Suppressor macrophage treated with lipopolysaccharide for 1 hour (primary cell): ENCODE results near the gene SLC41A3.
"Not testable (repeated sequence)": the region's sequence is repeated elsewhere in the genome, so short reads cannot be mapped to it uniquely, and the experiment has no call there.

Source experiments
- DNase-seq, 3 donors: peaks; one replicate each; pipeline ENCODE4 v3.0.0-alpha.2; 2020 to 2022

The SLC41A3 gene

GRCh38 chr3:126081618-126082361 lies 2.1 kb downstream of the SLC41A3 start:
- peak; percentile 24 to 44 (median 42) for DNase-seq

- no peak for DNase-seq
These were observed 3.0 kb downstream of the SLC41A3 start for GRCh38 chr3:126080970-126081369.

GRCh38 chr3:126078866-126079265 lies 5.1 kb downstream of the SLC41A3 start:
- DNase-seq: no peak

GRCh38 chr3:126077754-126078153 lies 6.2 kb downstream of the SLC41A3 start:
- DNase-seq: no peak

GRCh38 chr3:126076140-126076539 lies 7.8 kb downstream of the SLC41A3 start:
- DNase-seq: no peak

- DNase-seq: no peak
These were observed 13.8 kb downstream of the SLC41A3 start for GRCh38 chr3:126070146-126070545.

- no peak for DNase-seq
These were observed 16.0 kb downstream of the SLC41A3 start for GRCh38 chr3:126067959-126068358.

- DNase-seq: not testable (repeated sequence)
These were observed 17.2 kb downstream of the SLC41A3 start for GRCh38 chr3:126066676-126067075.

GRCh38 chr3:126065876-126066275 lies 18.0 kb downstream of the SLC41A3 start:
- DNase-seq: no peak

- DNase-seq: peak in 1 of 3 donors; percentile 15
These were observed 19.2 kb downstream of the SLC41A3 start for GRCh38 chr3:126064627-126065258.

- no peak for DNase-seq
These were observed 20.5 kb downstream of the SLC41A3 start for GRCh38 chr3:126063358-126063965.

- no peak for DNase-seq
These were observed 22.5 kb downstream of the SLC41A3 start for GRCh38 chr3:126061301-126062032.

GRCh38 chr3:126060613-126061145 lies 23.2 kb downstream of the SLC41A3 start:
- no peak for DNase-seq

- no peak for DNase-seq
These were observed 25.3 kb downstream of the SLC41A3 start for GRCh38 chr3:126058666-126059065.

GRCh38 chr3:126057936-126058335 lies 26.0 kb downstream of the SLC41A3 start:
- no peak for DNase-seq

- no peak for DNase-seq
These were observed 26.5 kb downstream of the SLC41A3 start for GRCh38 chr3:126057501-126057819.

GRCh38 chr3:126056681-126057500 lies 27.0 kb downstream of the SLC41A3 start:
- DNase-seq: no peak

GRCh38 chr3:126056088-126056487 lies 27.8 kb downstream of the SLC41A3 start:
- DNase-seq: no peak

- no peak for DNase-seq
These were observed 29.1 kb downstream of the SLC41A3 start for GRCh38 chr3:126054870-126055269.

- DNase-seq: no peak
These were observed 29.9 kb downstream of the SLC41A3 start for GRCh38 chr3:126053949-126054569.

GRCh38 chr3:126053513-126053912 lies 30.4 kb downstream of the SLC41A3 start:
- no peak for DNase-seq
